Esophagus squamous epithelium (tissue), 5 donors: ENCODE results near the gene FHL5. TPM values are rescaled to one million over a fixed set of nuclear protein-coding genes. Genes with fewer than 3 reads are reported as not detected.

Experiments
- DNase-seq: peaks from one replicate; lab custom pipeline; 2025; lab: John Stamatoyannopoulos, UW
- H3K27ac ChIP-seq, 4 donors: fragments of 200-600 bp; sonication (generic); one replicate each; pipeline ENCODE4 v1.5.1; 2016 to 2019; ENCODE audit warnings: mild to moderate bottlenecking in 1 of 4
- H3K27me3 ChIP-seq, 4 donors: fragments of 200-600 bp; sonication (generic); 1 replicate in 3 of 4; 2 replicates in 1 of 4; pipeline versions ENCODE4 v1.5.1 to v1.6.0; 2017 to 2021; ENCODE audit warnings: antibody characterized with exemption in 1 of 4
- H3K36me3 ChIP-seq, 3 donors: fragments of 200-600 bp; sonication (generic); one replicate each; pipeline ENCODE4 v1.5.1; 2016 to 2019
- H3K4me1 ChIP-seq, 3 donors: fragments of 200-600 bp; sonication (generic); one replicate each; pipeline ENCODE4 v1.5.1; 2017 to 2019
- H3K4me3 ChIP-seq, 4 donors: fragments of 200-600 bp; sonication (generic); 1 replicate in 3 of 4; 2 replicates in 1 of 4; pipeline ENCODE4 v1.5.1; 2016 to 2019; ENCODE audit warnings: mild to moderate bottlenecking in 2 of 4, moderate library complexity in 1 of 4
- H3K9me3 ChIP-seq, 3 donors: fragments of 200-600 bp; sonication (generic); one replicate each; pipeline ENCODE4 v1.5.1; 2016 to 2019
- CTCF ChIP-seq, 6 experiments: fragments of 450-650 bp in 4 of 6; fragments of 200-600 bp in 2 of 6; sonication (generic) in 2 of 6; IDR thresholded peaks; one replicate each; pipeline ENCODE4 v1.5.1; 2016 to 2019; ENCODE audit warnings: antibody characterized with exemption in 6 of 6, mild to moderate bottlenecking in 4 of 6, moderate library complexity in 4 of 6
- POLR2A ChIP-seq, 4 donors: fragments of 450-650 bp; IDR thresholded peaks; one replicate each; pipeline ENCODE4 v1.6.1; 2017; ENCODE audit warnings: antibody characterized with exemption in 4 of 4, mild to moderate bottlenecking in 4 of 4, moderate library complexity in 3 of 4
- WGBS, 2 donors: methylation state at CpG; one replicate each; pipeline ENCODE4 v1.1.5; 2018; 5-methylcytosine and 5-hydroxymethylcytosine counted together
- intact Hi-C: fragments of 100-400 bp; cut with DNase I; formaldehyde crosslinking; loops from one replicate; pipeline ENCODE4 v1.15.0; 2022
- total RNA-seq, 4 donors: library from RNA; depleted of rRNA; stranded (reverse); fragments of >200 nt; gene quantifications; one replicate each; pipeline ENCODE4 v1.1.0, GENCODE V29; 2016
- donor health status: DM: yes; HTN: yes; CAD: no.

The FHL5 gene
- total RNA-seq: 10 to 100 TPM in 2 of 4 donors, 1 to 10 TPM in 1, under 1 TPM in 1; 0.83 to 15.2 (median 7.3) TPM

GRCh38 chr6:96562886-96563285 is at the start of gene FHL5:
FHL5 (plus strand) TSS chr6:96563128; CDS start chr6:96603614, 40,486 bp downstream.
- H3K27ac ChIP-seq: peak within 1 kb of the TSS in 1 of 4 donors; percentile 32

GRCh38 chr6:96520171-96521115 is 42.5 kb upstream of the FHL5 start:
- TF ChIP-seq CTCF (IDR thresholded peaks at IDR 0.05) (no peak), POLR2A (IDR thresholded peaks at IDR 0.05) (no peak)
- Histone ChIP-seq H3K27me3 (no peaks in the 10 kb centered on the region), H3K9me3 (no peaks in the 10 kb centered on the region), H3K4me3 (peak overlapping the region; percentile 70 to 92 (median 79)), H3K27ac (peak overlapping the region in 3 of 4 donors; percentile 95 to 98 (median 95)), H3K36me3 (peaks cover 0 to 15% (median 0%) of the 10 kb centered on the region in 3 donors), H3K4me1 (peaks cover 0 to 38% (median 20%) of the 10 kb centered on the region in 3 donors)
- DNase-seq: no peak
- intact Hi-C loops: no loop called here
- WGBS, 2 donors: 34 to 47% methylated on average over 6 of the region's 6 CpGs

More at GRCh38 chr6:96562886-96563285, at the start of gene FHL5:
- DNase-seq: no peak
- no peaks in the 10 kb centered on the region for H3K4me1 ChIP-seq
- TF ChIP-seq POLR2A (IDR thresholded peaks at IDR 0.05) (no peak), CTCF (IDR thresholded peaks at IDR 0.05) (no peak)
- WGBS, 2 donors: 14 to 19% methylated on average over 3 of the region's 3 CpGs
- intact Hi-C loops: no loop called here
- peak within 1 kb of the TSS in 3 of 4 donors; percentile 17 to 33 (median 22) for H3K4me3 ChIP-seq
- no peaks in the 10 kb centered on the region for H3K36me3 ChIP-seq
- no peaks in the 10 kb centered on the region for H3K27me3 ChIP-seq
- H3K9me3 ChIP-seq: no peaks in the 10 kb centered on the region

- peak overlapping the region; percentile 95 to 98 (median 95) for H3K27ac ChIP-seq
- peaks cover 0 to 38% (median 20%) of the 10 kb centered on the region in 3 donors for H3K4me1 ChIP-seq
- H3K4me3 ChIP-seq: peak overlapping the region; percentile 70 to 92 (median 79)
- H3K9me3 ChIP-seq: no peaks in the 10 kb centered on the region
- 0 to 1% methylated on average over 7 of the region's 8 CpGs for WGBS, 2 donors
- intact Hi-C loops: no loop called here
- no peaks in the 10 kb centered on the region for H3K27me3 ChIP-seq
- peaks cover 0 to 23% (median 0%) of the 10 kb centered on the region in 3 donors for H3K36me3 ChIP-seq
- TF ChIP-seq POLR2A (IDR thresholded peaks at IDR 0.05) (no peak), CTCF (IDR thresholded peaks at IDR 0.05) (no peak)
- DNase-seq: no peak
These were observed 41.7 kb upstream of the FHL5 start for GRCh38 chr6:96521306-96521643.

GRCh38 chr6:96521644-96522464 is 41.1 kb upstream of the FHL5 start, which contains the start of gene UFL1:
UFL1 (plus strand) TSS chr6:96521806; CDS start chr6:96521874, 68 bp downstream.
- no peaks in the 10 kb centered on the region for H3K27me3 ChIP-seq
- intact Hi-C loops: no loop called here
- WGBS, 2 donors: 0 to 1% methylated on average over 15 to 28 of the region's 63 CpGs

More at GRCh38 chr6:96521644-96522464, 41.1 kb upstream of the FHL5 start, which contains the start of gene UFL1:
- DNase-seq: peak; percentile 71
- H3K9me3 ChIP-seq: no peaks in the 10 kb centered on the region
- H3K4me3 ChIP-seq: peak within 1 kb of the TSS; percentile 70 to 92 (median 79)
- peak in 1 of 6 experiments; percentile 12 for TF ChIP-seq CTCF (IDR thresholded peaks at IDR 0.05)
- peak in 3 of 4 donors; percentile 45 to 91 (median 89) for TF ChIP-seq POLR2A (IDR thresholded peaks at IDR 0.05)
- peaks cover 0 to 38% (median 20%) of the 10 kb centered on the region in 3 donors for H3K4me1 ChIP-seq
- H3K36me3 ChIP-seq: peaks cover 0 to 29% (median 0%) of the 10 kb centered on the region in 3 donors
- H3K27ac ChIP-seq: peak within 1 kb of the TSS; percentile 95 to 98 (median 95)
